Cardiac fibroblast (primary cell): ENCODE measurements around the gene TMEM72.
A peak's percentile ranks its signal among the peaks of the same experiment; 100 is the strongest.

Experiments used
- DNase-seq, 2 donors: peaks; one replicate each; pipeline versions ENCODE4 v3.0.0 to v3.0.0-alpha.2; 2010; ENCODE audit warnings: low read depth in 2 of 2
- H3K4me3 ChIP-seq, 2 donors: replicated peaks in 1 of 2; 1 replicate in 1 of 2; 2 replicates in 1 of 2; pipeline ENCODE4 v1.5.1; 2011; ENCODE audit warnings: low read depth in 2 of 2, low read length in 2 of 2, mild to moderate bottlenecking in 2 of 2, moderate library complexity in 1 of 2
- CTCF ChIP-seq: IDR thresholded peaks from one replicate; pipeline ENCODE4 v1.5.1; 2011; ENCODE audit warnings: low read depth, mild to moderate bottlenecking, low read length, inconsistent platforms

TMEM72 gene

GRCh38 chr10:44913350-44914081 is 2.4 kb downstream of the TMEM72 start:
- no peak for TF ChIP-seq CTCF
- H3K4me3 ChIP-seq, result no peak overlapping the region
- peak; percentile 27 to 81 for DNase-seq

- TF ChIP-seq CTCF, result no peak
- no peak for DNase-seq
- H3K4me3 ChIP-seq, result no peak overlapping the region
Observed at GRCh38 chr10:44914891-44915290, 3.8 kb downstream of the TMEM72 start.

GRCh38 chr10:44916429-44916828 is 5.3 kb downstream of the TMEM72 start:
- DNase-seq, result no peak
- TF ChIP-seq CTCF, result no peak

GRCh38 chr10:44917848-44918247 is 6.7 kb downstream of the TMEM72 start:
- no peak for DNase-seq
- TF ChIP-seq CTCF, result no peak
- H3K4me3 ChIP-seq, result no peak overlapping the region

More at GRCh38 chr10:44916429-44916828, 5.3 kb downstream of the TMEM72 start:
- no peak overlapping the region for H3K4me3 ChIP-seq

GRCh38 chr10:44920252-44920651 is 9.1 kb downstream of the TMEM72 start:
- no peak for TF ChIP-seq CTCF
- no peak overlapping the region for H3K4me3 ChIP-seq
- no peak for DNase-seq

GRCh38 chr10:44921061-44921460 is 9.9 kb downstream of the TMEM72 start:
- H3K4me3 ChIP-seq, result no peak overlapping the region
- TF ChIP-seq CTCF, result no peak
- no peak for DNase-seq

- no peak overlapping the region for H3K4me3 ChIP-seq
- TF ChIP-seq CTCF, result no peak
- no peak for DNase-seq
Observed at GRCh38 chr10:44921506-44921905, 10.4 kb downstream of the TMEM72 start.
